OCI-LY7 (cell line): ENCODE measurements around the gene PCBP3. TPM values are rescaled to one million over a fixed set of nuclear protein-coding genes. Genes with fewer than 3 reads are reported as not detected.

Experiments
- BruUV-seq: library from RNA; stranded (reverse); fragments of 400-500 nt; replicated peaks from 2 replicates; lab custom pipeline; 2021; lab: Mats Ljungman, UMichigan
- CTCF ChIA-PET: fragments of 300-600 bp; sonication (Branson Sonifier 250); formaldehyde crosslinking; loops from one replicate; lab custom pipeline; 2022; ENCODE audit warnings: antibody characterized with exemption; ENCODE audit not compliant: unreplicated experiment; lab: Charles Lee
- POLR2A ChIA-PET: fragments of 300-600 bp; sonication (Branson Sonifier 250); formaldehyde crosslinking; loops from one replicate; lab custom pipeline; 2022; ENCODE audit warnings: antibody characterized with exemption; lab: Charles Lee
- DNase-seq: peaks from one replicate; pipeline ENCODE4 v3.0.0-alpha.2; 2015; ENCODE audit warnings: low spot score
- H2AFZ ChIP-seq: fragments of 200-600 bp; sonication (generic), shearing (Covaris generic); 2 replicates; pipeline ENCODE4 v1.6.1; 2014; ENCODE audit warnings: mild to moderate bottlenecking, antibody characterized with exemption, low read length, moderate library complexity
- H3K27ac ChIP-seq: fragments of 200-600 bp; sonication (generic); 2 replicates; pipeline ENCODE4 v1.5.1; 2014; ENCODE audit warnings: mixed run types, low read depth, mild to moderate bottlenecking, moderate library complexity, low read length, inconsistent platforms; ENCODE audit not compliant: poor library complexity, severe bottlenecking
- H3K36me3 ChIP-seq: fragments of 200-600 bp; sonication (generic); 2 replicates; pipeline ENCODE4 v1.6.1; 2014; ENCODE audit warnings: mild to moderate bottlenecking, antibody characterized with exemption, low read length, moderate library complexity, mixed read lengths; ENCODE audit not compliant: insufficient read depth
- H3K4me1 ChIP-seq: fragments of 200-600 bp; sonication (generic); 2 replicates; pipeline ENCODE4 v1.5.1; 2014; ENCODE audit warnings: mild to moderate bottlenecking, low read length; ENCODE audit not compliant: insufficient read depth, poor library complexity, severe bottlenecking
- H3K4me2 ChIP-seq: fragments of 200-600 bp; sonication (generic); 2 replicates; pipeline ENCODE4 v1.6.1; 2014; ENCODE audit warnings: mild to moderate bottlenecking, low read length
- H3K4me3 ChIP-seq: fragments of 200-600 bp; sonication (generic); 2 replicates; pipeline ENCODE4 v1.5.1; 2014; ENCODE audit warnings: mild to moderate bottlenecking, low read depth, low read length; ENCODE audit not compliant: poor library complexity, severe bottlenecking
- H3K79me2 ChIP-seq: fragments of 200-600 bp; sonication (generic); 2 replicates; pipeline ENCODE4 v1.6.1; 2016; ENCODE audit warnings: low read depth, mild to moderate bottlenecking, low read length, moderate library complexity, mixed read lengths; ENCODE audit not compliant: insufficient read depth
- H3K9me2 ChIP-seq: fragments of 200-600 bp; sonication (generic); 2 replicates; pipeline ENCODE4 v1.6.1; 2016; ENCODE audit warnings: mild to moderate bottlenecking, low read length, mixed read lengths; ENCODE audit not compliant: insufficient read depth
- H3K9me3 ChIP-seq: fragments of 200-600 bp; sonication (generic); 2 replicates; pipeline ENCODE4 v1.6.1; 2014; ENCODE audit warnings: mild to moderate bottlenecking, mixed run types, low read length, mixed read lengths
- H4K20me1 ChIP-seq: fragments of 200-600 bp; sonication (generic); 2 replicates; pipeline ENCODE4 v1.6.1; 2014; ENCODE audit warnings: mild to moderate bottlenecking, antibody characterized with exemption, low read length, moderate library complexity, mixed read lengths; ENCODE audit not compliant: insufficient read depth
- EZH2phosphoT487 ChIP-seq: fragments of 200-600 bp; sonication (generic); IDR thresholded peaks from 2 replicates; pipeline ENCODE4 v1.6.1; 2018; ENCODE audit warnings: low read depth, borderline replicate concordance, mild to moderate bottlenecking, mixed run types, antibody characterized with exemption, low read length, moderate library complexity, mixed read lengths
- intact Hi-C: fragments of 100-400 bp; cut with micrococcal nuclease; formaldehyde crosslinking; loops from one replicate; pipeline ENCODE4 v1.10.0; 2022; ENCODE audit not compliant: unreplicated experiment
- total RNA-seq, 2 experiments: library from RNA; depleted of rRNA in 1 of 2; stranded (reverse); fragments of >200 nt in 1 of 2; shearing (Covaris generic) in 1 of 2; gene quantifications; 2 replicates each; pipeline ENCODE4 v1.2.3, GENCODE V29; 2014 to 2022
- TF ChIP-seq, protein P1 (sequence below): fragments of 200-600 bp; sonication (generic); conservative IDR thresholded peaks from 2 replicates; pipeline ENCODE4 v1.5.1; 2014; ENCODE audit warnings: mild to moderate bottlenecking, antibody characterized with exemption, low read length, moderate library complexity, mixed read lengths

PCBP3 gene
- total RNA-seq, 2 experiments from 2014 or later: 0.61 TPM; not detected in 1

DNA sequence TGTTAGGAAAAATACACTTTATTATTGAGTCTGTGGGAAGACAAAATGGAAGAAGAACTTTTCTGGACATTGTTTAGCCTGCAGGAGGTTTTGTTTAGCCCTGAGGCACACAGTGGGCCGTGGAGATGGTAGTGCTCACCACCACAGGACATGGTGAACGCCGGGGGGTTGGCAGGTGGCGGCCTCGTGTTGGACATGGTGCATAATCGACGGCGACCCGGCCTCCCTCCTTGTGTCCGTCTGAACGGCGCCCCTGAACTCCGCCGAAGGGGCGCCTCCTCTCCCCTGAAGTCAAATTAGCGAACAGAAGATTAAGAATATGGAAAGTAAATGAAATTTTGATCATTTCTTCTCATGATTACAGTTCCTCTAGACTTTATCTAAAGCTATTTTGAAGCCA is 126.4 kb downstream of the PCBP3 start:
- H4K20me1 ChIP-seq: no peaks in the 10 kb centered on the region
- H3K4me2 ChIP-seq: no peak overlapping the region
- no peak for TF ChIP-seq EZH2phosphoT487
- TF ChIP-seq, protein P1, sequence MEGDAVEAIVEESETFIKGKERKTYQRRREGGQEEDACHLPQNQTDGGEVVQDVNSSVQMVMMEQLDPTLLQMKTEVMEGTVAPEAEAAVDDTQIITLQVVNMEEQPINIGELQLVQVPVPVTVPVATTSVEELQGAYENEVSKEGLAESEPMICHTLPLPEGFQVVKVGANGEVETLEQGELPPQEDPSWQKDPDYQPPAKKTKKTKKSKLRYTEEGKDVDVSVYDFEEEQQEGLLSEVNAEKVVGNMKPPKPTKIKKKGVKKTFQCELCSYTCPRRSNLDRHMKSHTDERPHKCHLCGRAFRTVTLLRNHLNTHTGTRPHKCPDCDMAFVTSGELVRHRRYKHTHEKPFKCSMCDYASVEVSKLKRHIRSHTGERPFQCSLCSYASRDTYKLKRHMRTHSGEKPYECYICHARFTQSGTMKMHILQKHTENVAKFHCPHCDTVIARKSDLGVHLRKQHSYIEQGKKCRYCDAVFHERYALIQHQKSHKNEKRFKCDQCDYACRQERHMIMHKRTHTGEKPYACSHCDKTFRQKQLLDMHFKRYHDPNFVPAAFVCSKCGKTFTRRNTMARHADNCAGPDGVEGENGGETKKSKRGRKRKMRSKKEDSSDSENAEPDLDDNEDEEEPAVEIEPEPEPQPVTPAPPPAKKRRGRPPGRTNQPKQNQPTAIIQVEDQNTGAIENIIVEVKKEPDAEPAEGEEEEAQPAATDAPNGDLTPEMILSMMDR: no peak
- CTCF ChIA-PET: no interaction called here
- no peaks in the 10 kb centered on the region for H3K36me3 ChIP-seq
- POLR2A ChIA-PET: no interaction called here
- intact Hi-C loops: no loop called here
- H3K9me3 ChIP-seq: no peaks in the 10 kb centered on the region
- no peaks in the 10 kb centered on the region for H3K79me2 ChIP-seq
- no peak overlapping the region for H3K4me3 ChIP-seq
- no peaks in the 10 kb centered on the region for H3K9me2 ChIP-seq
- DNase-seq: no peak
- BruUV-seq: no TSS peak
- H3K27ac ChIP-seq: no peak overlapping the region
- no peaks in the 10 kb centered on the region for H3K4me1 ChIP-seq
- H2AFZ ChIP-seq: no peak overlapping the region

DNA sequence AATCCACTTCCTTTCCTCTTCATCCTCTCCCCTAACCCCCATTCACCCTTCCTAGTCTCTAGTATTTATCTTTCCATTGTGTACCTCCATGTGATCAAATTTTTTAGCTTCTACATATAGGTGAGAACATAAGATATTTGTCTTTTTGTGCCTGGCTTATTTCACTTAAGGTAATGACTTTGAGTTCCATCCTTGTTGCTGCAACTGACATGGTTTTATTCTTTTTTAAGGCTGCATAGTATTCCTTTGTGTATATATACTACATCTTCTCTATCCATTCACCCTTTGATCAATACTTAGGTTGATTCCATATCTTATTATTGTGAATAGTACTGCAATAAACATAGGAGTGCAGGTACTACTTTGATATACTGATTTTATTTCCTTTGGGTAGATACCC is 128.7 kb downstream of the PCBP3 start:
- no TSS peak for BruUV-seq
- Histone ChIP-seq H3K79me2 (no peaks in the 10 kb centered on the region), H3K9me3 (0 out of 2 replicates have a peak, but pooled peaks cover under 1% of the 10 kb centered on the region), H2AFZ (no peak overlapping the region), H3K9me2 (no peaks in the 10 kb centered on the region), H3K4me3 (no peak overlapping the region), H3K27ac (no peak overlapping the region), H4K20me1 (no peaks in the 10 kb centered on the region), H3K4me2 (no peak overlapping the region), H3K36me3 (no peaks in the 10 kb centered on the region), H3K4me1 (no peaks in the 10 kb centered on the region)
- ChIA-PET POLR2A (no interaction called here), CTCF (no interaction called here)
- no peak for DNase-seq
- intact Hi-C loops: no loop called here
- TF ChIP-seq, protein P1: no peak
- TF ChIP-seq EZH2phosphoT487: no peak

DNA sequence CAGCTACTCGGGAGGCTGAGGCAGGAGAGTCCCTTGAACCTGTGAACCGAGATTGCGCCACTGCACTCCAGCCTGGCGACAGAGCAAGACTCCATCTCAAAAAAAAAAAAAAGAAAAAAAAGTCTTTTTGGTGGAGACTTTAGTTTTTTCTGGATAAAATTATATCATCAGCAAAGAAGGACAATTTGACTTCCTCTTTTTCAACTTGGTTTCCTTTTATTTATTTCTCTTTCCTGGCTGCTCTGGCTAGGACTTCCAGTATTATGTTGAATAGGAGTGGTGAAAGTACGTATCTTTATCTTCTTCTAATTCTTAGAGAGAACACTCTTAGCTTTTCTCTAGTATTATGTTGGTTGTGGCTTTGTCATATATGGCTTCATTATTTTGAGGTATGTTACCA is 130.8 kb downstream of the PCBP3 start:
- H3K9me2 ChIP-seq: no peaks in the 10 kb centered on the region
- TF ChIP-seq, protein P1: no peak
- no peak for TF ChIP-seq EZH2phosphoT487
- BruUV-seq: no TSS peak
- no peaks in the 10 kb centered on the region for H3K79me2 ChIP-seq
- H3K9me3 ChIP-seq: peaks cover 9% of the 10 kb centered on the region; the same call in 1 of the 2 replicates
- H3K27ac ChIP-seq: no peak overlapping the region
- CTCF ChIA-PET: no interaction called here
- no peaks in the 10 kb centered on the region for H3K4me1 ChIP-seq
- intact Hi-C loops: no loop called here
- DNase-seq: no peak
- no peaks in the 10 kb centered on the region for H3K36me3 ChIP-seq
- H4K20me1 ChIP-seq: no peaks in the 10 kb centered on the region
- no peak overlapping the region for H3K4me2 ChIP-seq
- H3K4me3 ChIP-seq: no peak overlapping the region
- POLR2A ChIA-PET: no interaction called here
- no peak overlapping the region for H2AFZ ChIP-seq
